H1 (cell line): ENCODE data around the gene CKLF. TPM values are rescaled to one million over a fixed set of nuclear protein-coding genes. Genes with fewer than 3 reads are reported as not detected.
A peak's percentile ranks its signal among the peaks of the same experiment; 100 is the strongest.

Experiments used
- ASH2L ChIP-seq: fragments of 200-600, 300-600 bp; sonication (generic); IDR thresholded peaks from one replicate; pipeline ENCODE4 v1.7.1; 2017; ENCODE audit warnings: low read length
- EGR1 ChIP-seq: IDR thresholded peaks from 2 replicates; pipeline ENCODE4 v1.6.1; 2011; ENCODE audit warnings: low read depth, low read length, borderline replicate concordance
- HDAC6 ChIP-seq: IDR thresholded peaks from one replicate; pipeline ENCODE4 v1.7.1; 2012; ENCODE audit warnings: low read depth, mild to moderate bottlenecking, inconsistent platforms, low read length, moderate library complexity
- polyA plus RNA-seq, 7 experiments: library from polyadenylated mRNA; depleted of rRNA in 3 of 7; stranded (reverse) in 5 of 7; unstranded in 2 of 7; fragments of >200 nt in 5 of 7; fragments of 200-250 nt in 2 of 7; gene quantifications; 1 replicate in 5 of 7; 2 replicates in 1 of 7; 4 replicates in 1 of 7; pipeline versions ENCODE4 v1.2.1 to v1.2.3, GENCODE V29; 2011 to 2013; ENCODE audit warnings: missing spikeins in 2 of 7, mixed read lengths in 2 of 7
- total RNA-seq: library from RNA; stranded (reverse); fragmentation: NEBNext Ultra II Directional; extraction: Animal tissue kit (Norgen Biotek cat#: 25700); gene quantifications from 2 replicates; pipeline ENCODE4 v1.2.1, GENCODE V29; 2021

CKLF gene
- total and polyA plus RNA-seq, 2 of the 8 experiments (the other 6 are each of a cell fraction or from before 2014, with no cell fraction given), result 21.1 to 63.5 TPM

DNA sequence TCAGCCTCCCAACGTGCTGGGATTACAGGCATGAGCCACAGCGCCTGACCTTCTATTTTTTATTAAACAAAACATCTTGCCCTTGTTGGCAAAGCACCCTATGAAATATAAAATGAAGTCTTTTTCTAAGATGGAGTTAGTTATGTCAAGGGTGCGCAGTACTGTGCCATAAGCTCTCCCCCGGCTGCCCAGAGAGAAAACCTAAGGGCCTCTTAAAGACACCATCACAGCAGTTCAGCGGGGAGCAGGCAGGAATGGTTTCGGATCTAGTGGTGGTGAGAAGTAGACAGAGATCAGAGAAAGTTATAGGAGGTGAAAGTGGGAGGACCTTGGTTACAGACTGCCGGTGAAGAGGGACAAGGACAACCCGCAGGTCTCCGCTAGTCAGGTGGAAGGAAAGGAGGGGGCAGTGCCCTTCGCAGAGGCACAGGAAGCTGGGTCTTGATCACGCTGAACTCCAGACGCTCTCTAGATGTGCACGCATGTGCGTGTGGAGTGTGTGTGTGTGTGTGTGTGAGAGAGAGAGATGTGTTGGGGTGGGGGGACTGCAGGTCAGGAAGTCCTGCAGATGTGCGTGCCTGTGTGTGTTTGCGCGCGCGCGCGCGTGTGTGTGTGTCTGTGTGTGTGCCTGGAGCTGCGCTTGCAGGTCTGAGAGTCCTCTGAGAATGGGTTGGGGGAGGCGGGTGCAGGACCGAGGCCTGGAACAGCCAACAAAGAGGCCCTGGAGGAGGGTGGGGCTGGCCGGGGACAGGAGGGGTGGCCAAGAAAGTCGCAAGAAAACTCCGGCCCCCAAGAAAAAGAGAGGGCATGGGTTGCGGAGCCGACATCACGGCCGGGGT, 51.4 kb downstream of the CKLF start (continued):
- TF ChIP-seq HDAC6 (no peak), EGR1 (no peak), ASH2L (peak; percentile 22)
